ENCODE results near the gene ZNF879. TPM values are rescaled to one million over a fixed set of nuclear protein-coding genes. Genes with fewer than 3 reads are reported as not detected.

ZNF879 gene
- 0.74 and 0.87 TPM in 2 replicates for total RNA-seq (2014; rRNA removed; shearing (Covaris generic); ENCODE audit: low replicate concordance)

GRCh38 chr5:179023528-179024189 lies at the start of gene ZNF879:
Gene ZNF879, plus strand, starts transcription at chr5:179023804. Its CDS starts 1,201 bp downstream, at chr5:179025005.
- in situ Hi-C loops (cut with HindIII; ENCODE audit: low pct_unique_long_range_greater_than_20kb, low sequenced_read_pairs), result no loop called here
- peak; percentile 93 for DNase-seq (ENCODE audit: low read depth)

GRCh38 chr5:178981381-178981780 lies 42.2 kb upstream of the ZNF879 start:
- in situ Hi-C loops (cut with HindIII; ENCODE audit: low pct_unique_long_range_greater_than_20kb, low sequenced_read_pairs), result no loop called here
- no peak for DNase-seq (ENCODE audit: low read depth)

GRCh38 chr5:178982941-178983340 lies 40.7 kb upstream of the ZNF879 start:
- in situ Hi-C loops (cut with HindIII; ENCODE audit: low pct_unique_long_range_greater_than_20kb, low sequenced_read_pairs), result no loop called here
- DNase-seq (ENCODE audit: low read depth), result no peak

GRCh38 chr5:178983728-178984127 lies 39.9 kb upstream of the ZNF879 start:
- in situ Hi-C loops (cut with HindIII; ENCODE audit: low pct_unique_long_range_greater_than_20kb, low sequenced_read_pairs), result no loop called here

GRCh38 chr5:178984145-178985072 lies 39.2 kb upstream of the ZNF879 start:
- in situ Hi-C loops (cut with HindIII; ENCODE audit: low pct_unique_long_range_greater_than_20kb, low sequenced_read_pairs), result no loop called here
- no peak for DNase-seq (ENCODE audit: low read depth)

More at GRCh38 chr5:178983728-178984127, 39.9 kb upstream of the ZNF879 start:
- DNase-seq (ENCODE audit: low read depth), result no peak

GRCh38 chr5:178986326-178986960 lies 37.2 kb upstream of the ZNF879 start:
- in situ Hi-C loops (cut with HindIII; ENCODE audit: low pct_unique_long_range_greater_than_20kb, low sequenced_read_pairs), result no loop called here
- no peak for DNase-seq (ENCODE audit: low read depth)

GRCh38 chr5:178988436-178989220 lies 35.0 kb upstream of the ZNF879 start:
- DNase-seq (ENCODE audit: low read depth), result no peak
- in situ Hi-C loops (cut with HindIII; ENCODE audit: low pct_unique_long_range_greater_than_20kb, low sequenced_read_pairs), result no loop called here

GRCh38 chr5:178989311-178989710 lies 34.3 kb upstream of the ZNF879 start:
- DNase-seq (ENCODE audit: low read depth), result no peak
- in situ Hi-C loops (cut with HindIII; ENCODE audit: low pct_unique_long_range_greater_than_20kb, low sequenced_read_pairs), result no loop called here

GRCh38 chr5:178990491-178990890 lies 33.1 kb upstream of the ZNF879 start:
- in situ Hi-C loops (cut with HindIII; ENCODE audit: low pct_unique_long_range_greater_than_20kb, low sequenced_read_pairs), result no loop called here
- no peak for DNase-seq (ENCODE audit: low read depth)

- no peak for DNase-seq (ENCODE audit: low read depth)
- in situ Hi-C loops (cut with HindIII; ENCODE audit: low pct_unique_long_range_greater_than_20kb, low sequenced_read_pairs), result no loop called here
Observed at GRCh38 chr5:178991190-178992145, 32.1 kb upstream of the ZNF879 start.

GRCh38 chr5:178992291-178992895 lies 31.2 kb upstream of the ZNF879 start:
- in situ Hi-C loops (cut with HindIII; ENCODE audit: low pct_unique_long_range_greater_than_20kb, low sequenced_read_pairs), result no loop called here
- DNase-seq (ENCODE audit: low read depth), result no peak

- no peak for DNase-seq (ENCODE audit: low read depth)
- in situ Hi-C loops (cut with HindIII; ENCODE audit: low pct_unique_long_range_greater_than_20kb, low sequenced_read_pairs), result no loop called here
Observed at GRCh38 chr5:178993236-178993765, 30.3 kb upstream of the ZNF879 start.

GRCh38 chr5:178993955-178994579 lies 29.5 kb upstream of the ZNF879 start:
- no peak for DNase-seq (ENCODE audit: low read depth)
- in situ Hi-C loops (cut with HindIII; ENCODE audit: low pct_unique_long_range_greater_than_20kb, low sequenced_read_pairs), result no loop called here

GRCh38 chr5:178994580-178995340 lies 28.8 kb upstream of the ZNF879 start, which contains the start of gene GRM6:
Gene GRM6, minus strand, starts transcription at chr5:178995320. Its CDS starts 376 bp downstream, at chr5:178994944.
- in situ Hi-C loops (cut with HindIII; ENCODE audit: low pct_unique_long_range_greater_than_20kb, low sequenced_read_pairs), result no loop called here
- no peak for DNase-seq (ENCODE audit: low read depth)

- no peak for DNase-seq (ENCODE audit: low read depth)
- in situ Hi-C loops (cut with HindIII; ENCODE audit: low pct_unique_long_range_greater_than_20kb, low sequenced_read_pairs), result no loop called here
Observed at GRCh38 chr5:178995341-178995690, 28.3 kb upstream of the ZNF879 start.
